Muscle of arm (tissue), 14 donors: ENCODE measurements around the gene CNGA1. TPM values are rescaled to one million over a fixed set of nuclear protein-coding genes. Genes with fewer than 3 reads are reported as not detected.
A peak's percentile ranks its signal among the peaks of the same experiment; 100 is the strongest.

ENCODE experiments used
- DNase-seq: peaks from one replicate; pipeline ENCODE4 v3.0.0-alpha.2; 2013
- long read RNA-seq, 11 donors: transcript quantifications; one replicate each; lab custom pipeline, GENCODE V29; 2026
- polyA plus RNA-seq, 12 donors: library from polyadenylated mRNA; unstranded; fragments of 120-200 nt; gene quantifications; one replicate each; pipeline ENCODE4 v1.2.1, GENCODE V29; 2013; ENCODE audit not compliant: insufficient read length in 12 of 12

The CNGA1 gene
- polyA plus RNA-seq, result 1 to 10 TPM in 4 of 12 donors, under 1 TPM in 5, not detected in 3; 0.37 to 2.1 (median 0.94) TPM
- long read RNA-seq, donor 1, partial matches to known transcripts, result 10 of 11 reads
- long read RNA-seq, donor 1, other reads (novel, unspliced or antisense), result 0 of 11 reads
- long read RNA-seq, donor 2, result 0 reads
- long read RNA-seq, donor 3, result 0 reads
- long read RNA-seq, donor 4, result 0 reads
- long read RNA-seq, donor 5, result 0 reads
- long read RNA-seq, donor 6, result 0 reads
- long read RNA-seq, donor 7, result 0 reads
- long read RNA-seq, donor 8, result 0 reads
- long read RNA-seq, donor 9, result 0 reads
- long read RNA-seq, donor 10, result 0 reads
- long read RNA-seq, donor 11, result 0 reads

DNA sequence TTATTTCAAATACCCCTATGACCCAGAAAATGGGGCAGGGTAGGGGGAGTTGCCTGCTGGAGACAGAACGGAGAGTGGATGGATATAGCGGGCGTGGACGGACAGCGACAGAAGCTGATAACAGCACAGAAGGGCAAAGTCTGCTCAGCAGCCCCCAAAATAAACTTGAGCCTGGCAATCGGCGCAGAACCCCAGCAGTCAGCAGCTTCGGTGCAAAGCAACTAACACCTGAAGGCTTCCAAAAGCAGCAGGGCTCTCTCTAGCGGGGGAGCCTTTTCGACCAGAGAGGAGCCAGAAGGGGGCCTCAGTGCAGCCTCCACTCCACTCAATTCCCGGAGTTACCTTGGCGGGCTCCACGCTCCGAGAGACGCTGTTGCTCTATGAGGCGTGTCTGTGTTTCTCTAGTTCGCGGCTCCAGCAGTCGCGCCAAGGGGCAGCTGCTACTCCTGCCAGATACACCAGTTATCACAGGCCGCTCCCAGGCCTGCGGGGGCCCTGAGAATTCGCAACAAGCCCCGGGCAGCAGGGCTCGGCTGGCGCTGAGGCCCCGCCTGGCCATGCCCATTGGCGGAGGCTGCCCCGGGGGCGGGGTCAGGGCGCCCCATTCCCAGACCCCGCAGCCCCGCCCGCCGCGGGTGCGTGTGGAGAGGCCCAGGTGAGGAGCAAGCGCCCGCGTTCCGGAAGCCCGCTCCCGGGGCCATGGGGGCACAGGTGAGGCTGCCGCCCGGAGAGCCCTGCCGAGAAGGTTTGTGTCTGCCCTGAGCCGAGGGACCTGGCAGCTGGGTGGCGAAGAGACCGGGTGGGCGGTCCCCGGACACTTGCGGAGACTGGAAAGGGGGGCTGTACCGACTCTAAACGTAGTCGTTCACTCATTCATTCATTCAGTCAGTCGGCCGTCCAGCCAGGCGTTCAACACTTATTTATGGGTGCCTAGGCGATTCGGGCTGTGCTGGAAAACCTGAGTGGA is at the start of gene CNGA1, which contains the start of gene NIPAL1:
TSS of gene CNGA1 (minus strand) at position 541 of the 967 bp plus-strand sequence. CDS start 63,992 bp downstream, outside the sequence.
TSS of gene NIPAL1 (plus strand) at position 632 of the 967 bp plus-strand sequence. CDS start at position 700, 68 bp downstream.
- DNase-seq, result peak; percentile 39

- DNase-seq, result no peak
Measured at GRCh38 chr4:48065587-48066052, 49.1 kb upstream of the CNGA1 start.

DNA sequence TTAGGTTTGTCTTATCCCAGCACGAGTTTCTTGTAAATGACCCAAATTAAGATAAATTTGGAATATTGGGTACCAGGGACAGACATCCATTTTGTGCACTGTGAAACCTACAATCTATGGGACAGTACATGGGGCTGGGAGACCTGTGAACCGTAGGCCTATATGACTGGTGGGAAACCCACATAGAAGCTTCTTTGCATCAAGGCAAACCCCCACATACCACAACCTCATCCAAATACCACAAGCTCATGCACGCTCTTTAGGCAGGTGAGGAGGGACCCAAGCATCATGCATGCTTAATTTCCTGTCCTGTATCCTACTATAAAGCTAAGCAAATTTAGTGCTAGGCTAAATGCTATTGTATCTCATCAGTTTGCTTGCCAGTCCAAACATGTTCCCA is 47.9 kb upstream of the CNGA1 start:
- no peak for DNase-seq

DNA sequence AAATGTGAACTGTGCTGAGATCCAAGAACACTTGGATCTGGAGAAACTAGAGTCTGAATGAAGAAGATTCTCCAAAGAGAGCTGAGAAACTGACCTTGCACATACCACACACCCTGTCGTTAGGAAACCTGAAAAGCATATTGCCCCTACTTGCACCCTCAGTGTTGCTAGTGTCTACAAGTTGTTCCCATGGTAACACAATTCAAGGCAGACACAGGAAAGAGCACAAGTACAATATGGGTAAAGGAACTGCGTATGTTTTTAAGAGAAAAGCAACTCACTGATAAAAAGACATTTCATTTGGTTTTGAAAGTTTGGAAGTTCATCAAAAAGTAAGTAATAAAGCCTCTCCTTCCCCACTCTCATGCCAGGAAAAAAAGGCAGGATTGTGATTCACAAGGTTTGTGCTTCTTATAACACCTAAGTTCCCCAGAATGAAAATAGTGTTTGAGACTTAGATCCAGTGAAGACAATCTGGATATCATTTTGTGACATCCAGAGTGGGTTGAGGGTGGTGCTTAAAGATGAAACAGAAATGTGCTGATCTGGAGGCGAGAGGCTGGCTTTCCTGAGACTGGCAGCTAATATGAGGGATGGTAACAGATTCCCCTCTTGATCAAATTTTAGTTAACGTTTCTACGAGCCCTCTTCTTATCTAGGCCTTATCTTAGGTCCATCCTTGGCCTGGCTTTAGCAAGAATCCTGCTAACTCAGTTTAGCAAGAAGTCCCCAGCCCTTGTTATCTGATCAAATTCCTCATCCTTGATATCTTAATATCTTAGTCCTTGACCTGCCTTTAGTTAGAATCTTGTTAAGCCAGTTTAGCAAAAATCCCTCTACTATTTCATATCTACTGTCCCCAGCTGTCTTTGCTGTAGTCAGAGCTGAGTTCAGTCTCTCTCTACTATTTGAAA is 42.4 kb upstream of the CNGA1 start:
- no peak for DNase-seq

GRCh38 chr4:48051078-48051477 is 34.6 kb upstream of the CNGA1 start:
- DNase-seq, result no peak

- DNase-seq, result no peak
Measured at GRCh38 chr4:48049483-48049882, 33.0 kb upstream of the CNGA1 start.

GRCh38 chr4:48047896-48048295 is 31.4 kb upstream of the CNGA1 start:
- DNase-seq, result no peak

GRCh38 chr4:48047421-48047844 is 31.0 kb upstream of the CNGA1 start:
- no peak for DNase-seq

GRCh38 chr4:48046059-48046458 is 29.6 kb upstream of the CNGA1 start:
- DNase-seq, result no peak

- DNase-seq, result no peak
Measured at GRCh38 chr4:48044298-48044697, 27.8 kb upstream of the CNGA1 start.

GRCh38 chr4:48043504-48043903 is 27.0 kb upstream of the CNGA1 start:
- no peak for DNase-seq

- no peak for DNase-seq
Measured at GRCh38 chr4:48042979-48043461, 26.5 kb upstream of the CNGA1 start.

DNA sequence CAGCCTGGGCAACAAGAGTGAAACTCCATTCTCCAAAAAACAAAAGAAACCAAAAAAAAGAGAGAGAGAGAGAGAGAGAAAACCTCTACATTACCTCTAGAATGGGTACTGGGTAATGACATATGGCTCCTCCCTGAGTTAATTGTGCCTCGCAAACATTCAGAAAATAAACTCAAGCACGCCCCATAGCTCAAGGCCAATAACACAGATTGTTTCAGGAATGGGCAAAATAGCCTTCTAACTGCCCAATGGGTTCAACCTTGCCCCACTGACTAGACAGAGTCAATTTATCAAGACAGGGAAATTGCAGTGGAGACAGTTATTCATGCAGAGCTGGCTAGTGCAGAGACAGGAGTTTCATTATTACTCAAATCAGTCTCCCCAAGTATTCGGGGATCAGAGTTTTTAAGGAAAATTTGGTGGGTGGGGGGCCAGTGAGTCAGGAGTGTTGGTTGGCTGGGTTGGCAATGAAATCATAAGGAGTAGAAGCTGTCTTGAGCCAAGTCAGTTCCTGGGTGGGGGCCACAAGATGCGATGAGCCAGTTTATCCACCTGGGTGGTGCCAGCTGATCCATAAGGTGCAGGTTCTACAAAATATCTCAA is 25.2 kb upstream of the CNGA1 start:
- no peak for DNase-seq

- no peak for DNase-seq
Measured at GRCh38 chr4:48039561-48039960, 23.1 kb upstream of the CNGA1 start.

GRCh38 chr4:48038666-48039065 is 22.2 kb upstream of the CNGA1 start:
- DNase-seq, result no peak

DNA sequence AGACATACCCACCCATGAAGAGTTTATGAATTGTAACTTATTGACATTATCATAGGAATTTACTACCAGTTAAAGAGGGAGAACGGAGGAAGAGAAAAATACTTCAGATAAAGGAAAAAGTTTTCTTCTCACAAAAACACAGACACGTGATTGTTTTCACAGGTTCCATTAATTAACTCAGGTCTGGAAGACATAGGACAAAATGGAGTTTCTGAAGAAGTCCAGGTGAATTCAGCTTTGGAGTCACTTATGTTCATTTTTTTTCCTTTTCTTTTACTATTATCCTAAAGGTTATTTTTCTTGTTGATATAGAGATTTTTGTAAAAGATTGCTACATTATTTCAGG is 20.6 kb upstream of the CNGA1 start:
- DNase-seq, result no peak

GRCh38 chr4:48035952-48036351 is 19.5 kb upstream of the CNGA1 start:
- no peak for DNase-seq

GRCh38 chr4:48033825-48034413 is 17.4 kb upstream of the CNGA1 start:
- no peak for DNase-seq

- no peak for DNase-seq
Measured at GRCh38 chr4:48033412-48033811, 16.9 kb upstream of the CNGA1 start.

DNA sequence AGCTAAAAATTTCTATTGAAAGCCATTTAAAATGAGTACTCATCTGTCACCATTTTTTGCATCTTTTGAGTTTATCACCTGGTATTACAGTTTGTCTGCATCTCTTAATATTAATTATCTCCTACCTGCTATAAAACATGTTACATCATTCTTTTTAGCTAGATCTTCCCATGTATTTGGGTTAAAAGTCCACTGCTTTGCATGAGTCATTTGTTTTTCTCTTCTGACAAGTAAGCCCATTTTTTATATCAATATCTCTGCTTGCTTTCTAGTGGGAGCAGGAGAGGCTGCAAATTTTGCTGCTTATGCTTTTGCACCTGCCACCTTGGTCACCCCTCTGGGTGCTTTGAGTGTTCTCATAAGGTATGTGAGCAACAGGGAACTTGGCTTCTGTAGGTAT is 16.2 kb upstream of the CNGA1 start:
- no peak for DNase-seq
